ENCODE measurements around the gene LRRC42. TPM values are rescaled to one million over a fixed set of nuclear protein-coding genes. Genes with fewer than 3 reads are reported as not detected.
"Not testable (repeated sequence)": the region's sequence is repeated elsewhere in the genome, so short reads cannot be mapped to it uniquely, and the experiment has no call there.

LRRC42 gene
- total RNA-seq, 2 donors from 2014 or later: 46.0 to 55.1 TPM

- H3K27me3 Mint-ChIP-seq (ENCODE audit: insufficient read depth): no peaks in the 10 kb centered on the region
These were observed 41.7 kb downstream of the LRRC42 start for GRCh38 chr1:53987880-53988279.

GRCh38 chr1:53992085-53992874, 46.1 kb downstream of the LRRC42 start:
- H3K9me3 ChIP-seq (ENCODE audit: control insufficient read depth, low read length): no peaks in the 10 kb centered on the region
- no peaks in the 10 kb centered on the region for H3K9me3 Mint-ChIP-seq
- no peak overlapping the region for H3K4me3 ChIP-seq (ENCODE audit: low read length)
- no peaks in the 10 kb centered on the region for H3K36me3 ChIP-seq (ENCODE audit: control insufficient read depth, insufficient read depth, low read length)
- H3K4me1 Mint-ChIP-seq: no peaks in the 10 kb centered on the region
- H3K27me3 ChIP-seq (ENCODE audit: control insufficient read depth, insufficient read depth, low read length, poor library complexity, severe bottlenecking): no peaks in the 10 kb centered on the region
- H3K27ac ChIP-seq (ENCODE audit: low read depth, low read length): no peak overlapping the region
- no peaks in the 10 kb centered on the region for H3K36me3 Mint-ChIP-seq (ENCODE audit: low read depth)
- H3K27me3 Mint-ChIP-seq (ENCODE audit: insufficient read depth): peaks cover 3% of the 10 kb centered on the region
- WGBS, 2 experiments (ENCODE audit: insufficient coverage in 1 of 2, insufficient read length in 1 of 2): 68 to 81% methylated on average over 2 to 4 of the region's 4 CpGs
- no peak overlapping the region for H3K9ac ChIP-seq (ENCODE audit: extremely low read depth, low read length, poor library complexity, severe bottlenecking)
- DNase-seq: peak; percentile 76
- H3K4me1 ChIP-seq (ENCODE audit: control insufficient read depth, insufficient read depth, low read length): no peaks in the 10 kb centered on the region
- H3K4me3 Mint-ChIP-seq: no peak overlapping the region
- H3K27ac Mint-ChIP-seq: no peak overlapping the region
- peak; percentile 71 for TF ChIP-seq CTCF (conservative IDR thresholded peaks at IDR 0.05)

More at GRCh38 chr1:53987880-53988279, 41.7 kb downstream of the LRRC42 start:
- Histone ChIP-seq H3K36me3 (ENCODE audit: control insufficient read depth, insufficient read depth, low read length) (no peaks in the 10 kb centered on the region), H3K9me3 (ENCODE audit: control insufficient read depth, low read length) (no peaks in the 10 kb centered on the region), H3K4me3 (ENCODE audit: low read length) (no peak overlapping the region), H3K9ac (ENCODE audit: extremely low read depth, low read length, poor library complexity, severe bottlenecking) (no peak overlapping the region), H3K4me1 (ENCODE audit: control insufficient read depth, insufficient read depth, low read length) (peaks cover under 1% of the 10 kb centered on the region), H3K27ac (ENCODE audit: low read depth, low read length) (no peak overlapping the region), H3K27me3 (ENCODE audit: control insufficient read depth, insufficient read depth, low read length, poor library complexity, severe bottlenecking) (no peaks in the 10 kb centered on the region)
- H3K9me3 Mint-ChIP-seq: no peaks in the 10 kb centered on the region
- no peak for TF ChIP-seq CTCF (conservative IDR thresholded peaks at IDR 0.05)
- peaks cover 4% of the 10 kb centered on the region for H3K4me1 Mint-ChIP-seq
- H3K36me3 Mint-ChIP-seq (ENCODE audit: low read depth): no peaks in the 10 kb centered on the region
- no peak overlapping the region for H3K27ac Mint-ChIP-seq
- H3K4me3 Mint-ChIP-seq: no peak overlapping the region
- 100% methylated on average over 2 of the region's 2 CpGs; no CpG with 5 or more reads in 1 of the 2 experiments for WGBS, 2 experiments (ENCODE audit: insufficient coverage in 1 of 2, insufficient read length in 1 of 2)
- no peak for DNase-seq

- H3K36me3 ChIP-seq (ENCODE audit: control insufficient read depth, insufficient read depth, low read length); H3K4me3 Mint-ChIP-seq; H3K9me3 Mint-ChIP-seq; H3K27ac Mint-ChIP-seq; H3K9me3 ChIP-seq (ENCODE audit: control insufficient read depth, low read length); H3K4me1 Mint-ChIP-seq; H3K9ac ChIP-seq (ENCODE audit: extremely low read depth, low read length, poor library complexity, severe bottlenecking); H3K27me3 ChIP-seq (ENCODE audit: control insufficient read depth, insufficient read depth, low read length, poor library complexity, severe bottlenecking); H3K27ac ChIP-seq (ENCODE audit: low read depth, low read length); H3K4me3 ChIP-seq (ENCODE audit: low read length); H3K27me3 Mint-ChIP-seq (ENCODE audit: insufficient read depth); H3K36me3 Mint-ChIP-seq (ENCODE audit: low read depth); H3K4me1 ChIP-seq (ENCODE audit: control insufficient read depth, insufficient read depth, low read length); DNase-seq: not testable (repeated sequence)
- 81% methylated on average over 2 of the region's 2 CpGs; no CpG with 5 or more reads in 1 of the 2 experiments for WGBS, 2 experiments (ENCODE audit: insufficient coverage in 1 of 2, insufficient read length in 1 of 2)
These were observed 48.4 kb downstream of the LRRC42 start for GRCh38 chr1:53994516-53994915.
